ENCODE data around the gene SERINC3.
"Not testable (repeated sequence)": the region's sequence is repeated elsewhere in the genome, so short reads cannot be mapped to it uniquely, and the experiment has no call there.

SERINC3 gene

GRCh38 chr20:44489931-44490330, 31.9 kb downstream of the SERINC3 start:
- no peak for DNase-seq

- no peak for DNase-seq
Observed at GRCh38 chr20:44489223-44489622, 32.6 kb downstream of the SERINC3 start.

- DNase-seq: no peak
Observed at GRCh38 chr20:44488551-44488950, 33.3 kb downstream of the SERINC3 start.

GRCh38 chr20:44485830-44486198, 36.1 kb downstream of the SERINC3 start:
- no peak for DNase-seq

- no peak for DNase-seq
Observed at GRCh38 chr20:44485078-44485829, 36.6 kb downstream of the SERINC3 start.

GRCh38 chr20:44483112-44483511, 38.8 kb downstream of the SERINC3 start:
- no peak for DNase-seq

GRCh38 chr20:44481719-44482416, 40.0 kb downstream of the SERINC3 start:
- DNase-seq: no peak

GRCh38 chr20:44480097-44480496, 41.8 kb downstream of the SERINC3 start:
- DNase-seq: no peak

- no peak for DNase-seq
Observed at GRCh38 chr20:44479643-44480042, 42.2 kb downstream of the SERINC3 start.

- DNase-seq: no peak
Observed at GRCh38 chr20:44478206-44478605, 43.7 kb downstream of the SERINC3 start.

- no peak for DNase-seq
Observed at GRCh38 chr20:44477151-44477550, 44.7 kb downstream of the SERINC3 start.

- DNase-seq: peak; percentile 23
Observed at GRCh38 chr20:44475694-44476560, 45.9 kb downstream of the SERINC3 start, which contains the start of gene TTPAL. TTPAL (plus strand) TSS chr20:44475874; CDS start chr20:44480000, 4,126 bp downstream.

- DNase-seq: no peak
Observed at GRCh38 chr20:44475372-44475693, 46.5 kb downstream of the SERINC3 start.

GRCh38 chr20:44472283-44472682, 49.6 kb downstream of the SERINC3 start:
- not testable (repeated sequence) for DNase-seq

- DNase-seq: no peak
Observed at GRCh38 chr20:44471481-44471882, 50.4 kb downstream of the SERINC3 start.

GRCh38 chr20:44470327-44470726, 51.5 kb downstream of the SERINC3 start:
- no peak for DNase-seq

- no peak for DNase-seq
Observed at GRCh38 chr20:44468044-44468782, 53.7 kb downstream of the SERINC3 start.

GRCh38 chr20:44467289-44467883, 54.5 kb downstream of the SERINC3 start:
- no peak for DNase-seq

- DNase-seq: no peak
Observed at GRCh38 chr20:44465001-44465560, 56.8 kb downstream of the SERINC3 start.

GRCh38 chr20:44464514-44464913, 57.4 kb downstream of the SERINC3 start:
- DNase-seq: no peak

- no peak for DNase-seq
Observed at GRCh38 chr20:44463466-44463865, 58.4 kb downstream of the SERINC3 start.

- no peak for DNase-seq
Observed at GRCh38 chr20:44461803-44462174, 60.1 kb downstream of the SERINC3 start.

Measured in DMS79 (cell line).